GM19468 (cell line): ENCODE results near the gene KBTBD6.
"Not testable (repeated sequence)": the region's sequence is repeated elsewhere in the genome, so short reads cannot be mapped to it uniquely, and the experiment has no call there.

Experiments used
- ATAC-seq: cut with Tn5 transposase; IDR thresholded peaks from one replicate; pipeline ENCODE4 v1.9.1; 2021; ENCODE audit warnings: mild to moderate bottlenecking, moderate library complexity, moderate number of reproducible peaks; ENCODE audit not compliant: unreplicated experiment; ENCODE audit errors: extremely low read depth

The KBTBD6 gene, protein sequence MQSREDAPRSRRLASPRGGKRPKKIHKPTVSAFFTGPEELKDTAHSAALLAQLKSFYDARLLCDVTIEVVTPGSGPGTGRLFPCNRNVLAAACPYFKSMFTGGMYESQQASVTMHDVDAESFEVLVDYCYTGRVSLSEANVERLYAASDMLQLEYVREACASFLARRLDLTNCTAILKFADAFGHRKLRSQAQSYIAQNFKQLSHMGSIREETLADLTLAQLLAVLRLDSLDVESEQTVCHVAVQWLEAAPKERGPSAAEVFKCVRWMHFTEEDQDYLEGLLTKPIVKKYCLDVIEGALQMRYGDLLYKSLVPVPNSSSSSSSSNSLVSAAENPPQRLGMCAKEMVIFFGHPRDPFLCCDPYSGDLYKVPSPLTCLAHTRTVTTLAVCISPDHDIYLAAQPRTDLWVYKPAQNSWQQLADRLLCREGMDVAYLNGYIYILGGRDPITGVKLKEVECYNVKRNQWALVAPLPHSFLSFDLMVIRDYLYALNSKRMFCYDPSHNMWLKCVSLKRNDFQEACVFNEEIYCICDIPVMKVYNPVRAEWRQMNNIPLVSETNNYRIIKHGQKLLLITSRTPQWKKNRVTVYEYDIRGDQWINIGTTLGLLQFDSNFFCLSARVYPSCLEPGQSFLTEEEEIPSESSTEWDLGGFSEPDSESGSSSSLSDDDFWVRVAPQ

DNA sequence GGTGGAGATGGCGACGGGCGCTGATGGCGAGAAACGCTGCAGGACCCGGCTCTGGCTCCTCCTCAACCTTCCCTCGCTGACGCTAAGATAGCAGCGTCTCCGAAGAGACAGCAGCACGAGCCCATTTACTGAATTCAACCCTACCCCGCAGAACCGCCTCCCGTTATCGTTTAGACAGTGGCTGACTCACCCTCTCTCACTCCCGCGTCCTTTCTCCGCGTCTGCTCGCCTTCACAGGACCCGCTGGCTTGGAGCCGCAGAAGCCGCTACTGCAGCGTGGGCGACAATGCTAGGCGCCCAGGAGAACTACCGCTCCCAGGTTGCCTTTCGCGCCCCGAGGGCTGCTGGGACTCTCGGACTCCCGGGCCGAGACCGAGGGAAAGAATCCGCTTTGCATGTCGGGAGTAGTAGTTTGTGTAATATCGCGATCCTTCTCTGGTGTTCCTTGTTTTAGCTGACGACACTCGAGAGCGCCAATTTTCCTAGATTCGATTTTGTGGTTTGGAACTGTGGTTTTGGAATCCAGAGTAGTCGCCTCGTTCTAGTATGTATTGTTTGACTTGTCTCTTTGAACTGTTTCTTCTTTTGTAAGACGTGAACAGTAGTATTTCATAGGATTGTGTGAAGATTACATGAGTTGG is at the start of gene KBTBD6:
Gene KBTBD6 (minus strand): TSS at position 291 of the 641 bp plus-strand sequence. CDS start 291 bp downstream, outside the sequence.
- peak; percentile 96 for ATAC-seq

DNA sequence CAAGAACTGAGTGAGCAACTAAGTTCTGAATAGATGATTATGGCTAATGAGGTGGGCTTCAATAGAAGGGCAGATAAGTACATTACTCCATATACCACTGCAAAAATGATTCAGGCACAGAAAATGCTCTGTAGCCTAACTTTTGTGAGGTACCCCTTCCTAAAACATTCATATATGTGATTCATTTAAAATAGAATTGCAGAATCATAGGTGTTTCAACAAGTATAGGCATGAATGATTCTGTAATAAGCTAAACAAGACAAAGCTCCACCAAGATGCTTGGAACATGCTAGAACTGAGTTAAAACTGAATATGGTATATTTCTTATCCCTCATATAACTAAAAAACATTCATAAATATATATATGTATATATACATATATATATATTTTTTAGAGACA is 49.6 kb upstream of the KBTBD6 start:
- no peak for ATAC-seq

DNA sequence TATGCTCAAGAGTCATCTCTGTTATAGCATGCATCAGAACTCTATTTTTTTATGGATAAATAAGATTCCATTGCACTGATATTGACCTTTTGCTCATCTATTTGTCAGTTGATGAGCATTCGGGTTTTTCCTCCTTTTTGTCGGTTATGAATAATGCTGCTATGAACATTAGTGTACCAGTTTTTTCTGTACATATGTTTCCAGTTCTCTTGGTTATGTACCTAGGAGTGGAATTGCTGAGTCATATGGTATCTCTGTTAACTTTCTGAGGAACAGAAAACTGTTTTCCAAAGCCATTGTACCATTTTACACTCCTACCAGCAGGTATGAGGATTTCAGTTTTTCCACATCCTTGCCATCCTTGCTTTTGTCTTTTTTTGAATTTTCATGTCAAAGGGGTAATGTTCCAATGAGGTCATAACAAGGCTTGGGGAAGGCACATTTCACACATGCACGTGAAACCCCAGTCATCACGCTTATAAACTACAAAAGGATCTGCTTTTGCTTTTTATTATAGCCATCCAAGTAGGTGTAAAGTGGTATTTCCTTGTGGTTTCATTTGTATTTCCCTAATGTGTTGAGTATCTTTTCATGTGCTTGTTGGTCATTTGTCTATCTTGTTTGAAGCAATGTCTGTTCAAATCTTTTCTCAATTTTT is 47.1 kb upstream of the KBTBD6 start:
- no peak for ATAC-seq

DNA sequence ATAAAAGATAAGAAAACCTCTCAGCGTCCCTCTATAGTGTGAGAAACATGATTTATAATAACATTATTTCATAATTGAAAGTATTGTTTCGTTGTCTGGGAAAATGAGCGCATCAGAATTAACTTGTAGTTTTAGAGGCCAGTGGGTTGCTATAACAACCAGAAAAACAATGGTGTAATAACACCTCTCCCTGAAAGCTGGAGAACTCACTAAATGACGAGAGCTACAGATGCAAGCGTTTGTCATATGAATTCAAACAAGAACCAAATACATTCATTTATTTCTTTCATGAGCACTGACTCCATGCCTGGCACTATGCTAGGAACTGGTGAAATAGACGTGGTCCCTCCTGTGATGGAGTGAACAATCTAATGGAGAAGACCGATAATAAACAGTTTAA is 45.4 kb upstream of the KBTBD6 start:
- no peak for ATAC-seq

DNA sequence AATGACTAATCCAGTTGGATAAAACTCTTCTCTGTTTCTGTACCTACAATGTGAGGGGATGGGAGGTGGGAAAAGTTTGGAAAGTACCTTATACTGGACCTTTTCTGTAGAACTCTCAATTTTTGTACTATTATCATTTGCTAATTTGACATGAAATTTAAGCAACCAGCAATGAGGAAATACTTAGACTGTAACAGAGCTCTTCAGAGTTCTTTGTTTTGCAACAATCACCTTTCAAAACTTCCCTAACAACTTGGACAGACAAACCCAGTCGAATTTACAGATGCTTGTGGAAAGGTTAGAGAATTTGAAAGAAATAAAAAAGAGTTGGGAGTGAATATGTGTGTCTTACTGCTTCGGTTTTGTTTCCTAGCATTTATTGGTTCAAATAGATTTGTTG is 45.0 kb upstream of the KBTBD6 start:
- ATAC-seq, result no peak

DNA sequence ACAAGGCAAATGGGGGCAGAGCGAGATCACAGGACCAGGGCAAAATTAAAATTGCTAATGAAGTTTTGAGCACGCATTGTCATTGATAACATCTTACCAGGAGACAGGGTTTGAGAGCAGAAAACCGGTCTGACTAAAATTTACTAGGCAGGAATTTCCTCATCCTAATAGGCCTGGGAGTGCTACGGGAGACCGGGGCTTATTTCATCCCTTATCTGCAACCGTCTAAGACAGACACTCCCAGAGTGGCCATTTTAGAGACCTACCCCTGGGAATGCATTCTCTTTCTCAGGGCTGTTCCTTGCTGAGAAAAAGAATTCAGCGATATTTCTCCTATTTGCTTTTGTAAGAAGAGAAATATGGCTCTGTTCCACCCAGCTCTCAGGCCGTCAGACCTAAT is 43.0 kb upstream of the KBTBD6 start:
- ATAC-seq, result not testable (repeated sequence)

DNA sequence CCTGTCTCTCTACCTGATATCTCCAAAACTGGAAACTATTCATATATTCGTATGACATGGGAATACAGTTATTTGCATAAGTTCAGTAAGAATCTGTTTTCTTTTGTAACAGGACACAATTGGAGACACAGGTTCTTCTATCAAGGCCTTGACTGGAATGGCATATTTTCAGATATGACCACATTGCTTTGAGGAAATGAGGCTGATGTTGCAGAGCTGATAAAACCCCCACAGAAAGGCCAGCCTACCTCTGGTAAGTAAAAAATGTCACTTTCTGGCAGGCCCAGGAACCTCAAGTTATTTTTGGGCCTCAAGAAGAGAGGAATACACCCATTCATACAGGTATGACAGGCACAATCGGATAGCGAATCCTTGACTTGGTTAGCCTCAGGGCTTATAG is 29.5 kb upstream of the KBTBD6 start:
- ATAC-seq, result no peak

DNA sequence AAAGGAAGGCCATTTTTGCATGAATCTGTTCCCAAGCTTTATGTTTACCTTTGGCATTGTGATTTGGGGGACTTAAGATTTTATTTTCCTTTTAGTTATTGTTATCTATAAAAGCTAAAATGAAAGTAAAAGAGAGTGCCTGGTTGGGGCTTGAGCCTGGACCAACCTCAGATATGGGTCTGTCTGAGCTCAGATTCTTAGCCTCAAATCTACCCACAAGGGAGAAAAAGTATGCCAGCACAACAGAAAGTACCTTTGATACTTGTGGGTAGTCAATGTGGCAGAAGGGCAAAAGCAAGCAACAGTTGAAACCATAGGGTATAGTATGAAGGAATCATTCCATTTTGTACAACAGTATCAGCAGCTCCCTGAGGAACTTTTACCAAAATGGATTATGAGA is 26.6 kb upstream of the KBTBD6 start:
- no peak for ATAC-seq

DNA sequence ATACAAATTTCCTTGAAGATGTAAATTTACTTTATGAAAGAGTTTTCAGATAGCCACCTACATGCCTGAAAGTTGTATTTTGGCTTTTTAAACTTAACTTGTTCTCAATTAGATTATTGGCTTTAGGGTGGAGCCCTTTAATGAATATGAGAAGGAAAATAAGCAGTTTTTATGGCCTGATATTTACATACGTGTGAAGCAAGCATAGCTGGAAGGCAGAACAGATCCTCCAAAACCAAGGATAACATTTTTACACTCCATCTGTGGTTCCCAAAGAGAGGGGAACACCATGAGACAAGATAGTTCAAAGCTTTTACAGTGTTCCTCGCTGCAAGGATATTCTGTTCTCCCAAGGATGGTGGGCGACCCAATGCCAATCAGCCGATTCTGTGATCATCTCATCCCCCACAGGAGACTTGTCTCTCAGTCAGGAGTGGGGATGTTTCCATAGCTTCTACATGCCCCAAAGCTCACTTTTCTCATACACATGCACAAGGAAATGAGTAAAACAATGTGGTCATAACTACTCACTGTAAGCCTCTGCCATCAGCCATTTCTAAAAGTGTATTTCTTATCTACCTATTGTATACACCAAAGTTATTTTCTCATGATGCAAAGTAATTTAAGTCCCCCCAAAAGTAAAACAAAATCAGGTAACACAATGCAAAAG is 24.6 kb upstream of the KBTBD6 start:
- no peak for ATAC-seq

DNA sequence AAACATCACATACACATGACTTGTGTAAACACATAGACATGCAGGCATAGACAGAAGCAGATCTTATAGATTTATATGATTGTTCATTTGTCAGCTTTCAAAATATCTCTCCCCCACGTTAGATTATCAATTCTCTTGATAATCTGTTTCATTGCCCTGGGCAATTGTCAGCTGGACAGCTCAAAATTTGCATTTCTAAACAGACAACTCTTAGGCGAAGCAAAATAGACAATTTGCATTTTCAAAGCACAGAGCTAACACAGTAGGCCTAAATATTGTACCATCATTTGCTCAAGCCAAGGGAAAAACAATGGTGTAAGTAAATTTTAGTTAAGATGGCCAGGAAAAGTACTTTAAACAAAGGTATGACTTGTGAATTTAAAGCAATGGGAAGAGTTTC is 24.0 kb upstream of the KBTBD6 start:
- ATAC-seq, result no peak

DNA sequence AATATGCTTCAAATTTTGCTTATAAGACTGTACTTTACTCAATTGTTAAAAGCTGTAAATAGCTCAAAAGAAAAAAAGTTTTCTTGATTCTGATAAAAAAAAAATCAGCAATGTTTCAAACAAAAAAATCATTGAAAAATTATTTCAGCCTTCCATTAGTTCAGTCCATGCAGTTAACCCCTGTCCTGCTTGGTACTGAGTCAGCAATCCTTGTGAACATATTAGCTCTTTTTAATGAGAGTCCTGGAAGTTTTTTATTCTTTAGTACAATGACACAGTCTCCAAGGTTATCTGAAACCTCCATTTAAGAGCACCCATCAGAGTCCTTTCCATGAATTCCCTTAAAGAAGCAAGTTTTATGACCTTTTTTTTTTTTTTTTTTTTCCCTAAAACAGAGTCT is 21.4 kb upstream of the KBTBD6 start:
- no peak for ATAC-seq

DNA sequence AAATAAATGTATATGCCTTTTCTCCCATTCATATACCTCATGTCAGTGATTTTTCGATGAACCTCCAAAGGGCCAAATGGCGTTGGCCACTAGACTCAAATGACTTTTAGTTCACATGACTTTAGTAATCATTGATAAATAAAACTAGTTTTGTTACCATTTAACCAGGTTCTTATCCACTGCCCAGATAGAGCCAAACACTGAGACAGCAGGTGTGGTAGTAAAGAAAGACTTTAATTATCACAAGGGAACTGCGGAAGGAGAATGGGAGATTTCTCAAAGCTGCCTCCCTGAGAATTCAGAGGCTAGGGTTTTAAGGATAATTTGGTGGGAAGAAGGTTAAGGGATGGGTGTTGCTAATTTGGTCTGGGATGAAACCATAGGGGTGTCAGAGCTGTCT is 19.4 kb upstream of the KBTBD6 start:
- no peak for ATAC-seq

DNA sequence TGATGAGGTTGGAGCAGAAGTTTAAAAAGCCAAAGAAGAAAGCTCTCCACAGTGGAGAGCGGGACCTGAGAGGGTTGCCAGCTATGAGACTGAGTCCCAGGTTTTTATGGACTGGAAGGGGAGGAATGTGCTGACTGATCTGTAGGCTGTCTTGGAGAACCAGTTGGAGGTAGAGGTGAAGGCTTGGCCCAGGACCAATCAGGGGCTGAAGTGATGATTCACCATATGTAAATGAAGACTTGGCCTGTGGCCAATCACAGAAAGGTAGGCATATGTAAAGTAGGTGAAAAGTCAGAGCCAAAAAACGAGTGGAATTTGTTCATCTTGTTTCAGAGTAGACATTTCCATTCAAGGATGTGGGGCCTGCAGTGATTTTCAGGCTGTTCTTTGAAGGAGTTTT is 17.5 kb upstream of the KBTBD6 start:
- ATAC-seq, result no peak

DNA sequence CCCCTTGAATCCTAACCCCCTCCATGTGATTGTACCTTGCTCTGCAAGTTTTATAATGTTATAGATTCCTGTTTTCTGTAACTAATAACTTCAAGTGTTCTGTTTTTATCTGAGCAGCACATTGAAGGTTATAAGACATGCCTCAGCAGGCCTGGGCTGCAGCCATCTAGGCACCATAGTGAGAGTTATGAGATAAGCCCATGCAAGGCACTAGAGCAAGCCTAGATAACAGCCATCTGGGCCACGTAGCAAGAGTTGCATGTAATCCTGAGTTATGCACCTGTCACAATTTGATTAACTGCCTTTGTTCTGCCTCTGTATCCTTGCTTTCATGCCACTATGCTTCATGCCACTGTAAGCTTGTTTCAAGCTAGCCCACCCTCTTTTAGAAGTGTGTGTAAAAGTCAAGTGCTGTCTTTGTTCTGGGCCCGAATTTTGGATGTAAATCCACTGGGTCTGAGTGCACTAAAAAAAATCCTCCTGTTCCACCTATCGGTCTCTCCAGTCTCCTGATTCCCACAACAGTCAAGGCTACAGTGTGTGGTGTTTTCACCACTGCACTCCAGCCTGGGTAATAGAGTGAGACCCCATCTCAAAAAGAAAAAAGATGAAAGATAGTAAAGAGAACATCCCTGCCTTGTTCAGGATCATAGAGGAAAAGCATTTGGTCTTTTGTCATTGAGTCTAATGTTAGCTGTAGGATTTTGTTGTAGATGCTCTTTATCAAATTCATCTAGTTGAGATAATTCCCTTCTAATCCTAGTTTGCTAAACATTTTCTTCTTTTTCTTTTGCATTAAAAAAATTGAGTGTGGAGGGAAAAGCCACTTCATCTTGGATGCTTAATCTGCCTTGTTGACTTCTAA is 16.0 kb upstream of the KBTBD6 start:
- no peak for ATAC-seq

DNA sequence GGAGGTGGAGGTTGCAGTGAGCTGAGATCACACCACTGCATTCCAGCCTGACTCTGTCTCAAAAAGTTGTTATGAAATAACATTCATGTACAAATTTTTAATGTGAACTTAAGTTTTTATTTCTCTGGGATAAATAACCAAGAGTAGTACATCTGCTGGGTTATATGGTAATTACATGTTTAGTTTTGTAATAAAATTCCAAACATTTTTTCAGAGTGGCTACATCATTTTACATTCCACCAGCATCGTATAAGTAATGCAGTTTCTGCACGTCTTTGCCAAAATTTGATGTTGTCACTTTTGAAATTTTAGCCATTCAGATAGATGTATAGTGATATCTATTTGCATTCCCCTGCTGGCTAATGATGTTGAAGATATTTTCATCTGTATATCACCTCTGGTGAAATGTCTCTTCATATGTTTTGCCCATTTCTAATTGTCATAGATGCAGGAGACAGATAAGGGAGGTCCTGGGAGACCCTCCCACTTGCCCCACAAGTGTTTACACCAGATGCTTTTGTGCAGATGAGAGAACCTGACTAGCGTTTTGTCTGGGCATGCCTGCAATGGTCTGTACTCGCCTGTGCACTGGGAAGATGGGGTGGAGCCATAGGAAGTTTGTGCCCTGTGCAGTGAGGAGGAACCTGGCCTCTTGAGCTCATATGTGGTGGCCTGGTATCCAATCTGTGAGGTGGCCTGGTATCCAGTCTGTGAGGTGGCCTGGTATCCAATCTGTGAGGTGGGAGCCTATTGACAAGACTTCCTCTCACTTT is 12.7 kb upstream of the KBTBD6 start:
- ATAC-seq, result no peak

DNA sequence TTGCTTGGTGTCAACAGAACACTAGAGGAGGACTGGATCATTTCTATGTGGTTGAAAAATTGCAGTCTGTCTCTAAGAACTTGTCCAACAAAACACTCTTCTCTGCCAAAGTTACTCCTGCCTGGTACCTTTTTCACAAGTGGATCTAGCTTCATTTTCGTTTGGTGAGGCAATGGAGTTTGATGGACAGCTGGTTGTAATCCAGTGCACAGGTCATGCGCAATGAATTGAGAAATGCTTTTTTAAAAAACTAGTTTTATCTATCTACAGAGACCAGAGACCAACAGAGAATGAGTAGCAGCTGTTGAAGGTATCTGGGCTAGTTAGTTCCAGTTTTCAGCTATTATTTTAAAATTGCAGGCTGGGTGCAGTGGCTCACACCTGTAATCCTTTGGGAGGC is 12.0 kb upstream of the KBTBD6 start:
- no peak for ATAC-seq

DNA sequence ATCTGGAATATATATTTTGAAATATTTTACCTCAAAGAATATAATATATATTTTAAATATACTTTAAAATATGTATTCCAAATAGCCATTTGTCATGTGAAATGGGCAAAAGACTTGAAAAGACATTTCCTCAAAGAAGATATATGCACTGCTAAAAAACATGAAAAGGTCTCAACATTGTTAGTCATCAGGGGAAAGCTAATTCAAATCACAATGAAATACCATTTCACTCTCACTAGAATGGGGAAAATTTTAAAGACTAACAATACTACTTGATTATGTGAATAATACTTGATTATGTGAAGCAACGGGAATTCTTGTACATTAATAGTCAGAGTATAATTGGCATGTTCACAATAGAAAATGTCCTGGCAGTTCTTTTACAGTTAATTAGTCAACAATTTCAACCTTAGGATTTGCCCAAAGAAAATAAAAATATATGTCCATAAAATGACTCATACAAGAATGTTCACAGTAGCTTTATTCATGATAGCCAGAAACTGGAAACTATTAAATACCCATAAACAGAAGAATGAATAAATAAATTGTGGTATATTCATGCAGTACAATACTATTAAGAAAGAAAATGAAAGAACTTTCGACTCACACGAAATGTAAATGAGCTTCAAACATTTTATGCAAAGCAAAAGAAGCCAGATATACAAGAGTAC is 6.8 kb upstream of the KBTBD6 start:
- ATAC-seq, result no peak

DNA sequence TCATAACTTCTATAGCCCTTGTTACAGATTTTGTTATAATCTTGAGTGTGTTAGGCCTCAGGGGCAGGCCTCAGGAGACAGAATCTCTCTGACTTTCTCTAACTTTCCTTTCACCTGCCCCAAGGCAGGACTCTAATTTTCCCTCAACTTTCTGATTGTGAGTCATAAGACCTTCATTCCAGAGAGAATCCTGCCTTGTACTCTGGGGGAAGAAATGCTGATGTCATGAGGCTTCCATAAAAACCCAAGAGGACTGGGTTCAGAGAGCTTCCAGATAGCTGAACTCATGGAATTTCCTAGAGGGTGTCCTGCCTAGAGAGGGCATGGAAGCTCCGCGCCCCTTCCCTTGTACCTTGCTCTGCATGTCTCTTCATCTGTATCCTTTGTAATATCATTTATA is 5.3 kb upstream of the KBTBD6 start:
- ATAC-seq, result no peak
